Immature natural killer cell (primary cell): Measurements from ENCODE around the gene ZKSCAN4. TPM values are rescaled to one million over a fixed set of nuclear protein-coding genes. Genes with fewer than 3 reads are reported as not detected.
A peak's percentile ranks its signal among the peaks of the same experiment; 100 is the strongest.

Source experiments
- DNase-seq, 3 donors: peaks; one replicate each; pipeline ENCODE4 v3.0.0; 2022; ENCODE audit warnings: mixed read lengths in 1 of 3
- H3K27ac Mint-ChIP-seq, 6 donors: one replicate each; pipeline ENCODE4 v1.8.0; 2020; ENCODE audit warnings: mixed read lengths in 6 of 6, mild to moderate bottlenecking in 5 of 6, inconsistent platforms in 4 of 6, moderate library complexity in 3 of 6
- H3K27me3 Mint-ChIP-seq, 3 donors: one replicate each; pipeline ENCODE4 v1.8.0; 2020 to 2021; ENCODE audit warnings: low read depth in 3 of 3, mild to moderate bottlenecking in 3 of 3, mixed read lengths in 3 of 3, moderate library complexity in 3 of 3, inconsistent platforms in 1 of 3
- H3K36me3 Mint-ChIP-seq, 3 donors: one replicate each; pipeline ENCODE4 v1.8.0; 2020; ENCODE audit warnings: mixed read lengths in 3 of 3, inconsistent platforms in 2 of 3, mild to moderate bottlenecking in 2 of 3
- H3K4me1 Mint-ChIP-seq, 2 donors: one replicate each; pipeline ENCODE4 v1.8.0; 2020; ENCODE audit warnings: inconsistent platforms in 2 of 2, mild to moderate bottlenecking in 2 of 2, mixed read lengths in 2 of 2, moderate library complexity in 1 of 2
- H3K4me3 Mint-ChIP-seq, 5 donors: one replicate each; pipeline ENCODE4 v1.8.0; 2020; ENCODE audit warnings: mild to moderate bottlenecking in 5 of 5, mixed read lengths in 5 of 5, inconsistent platforms in 3 of 5, moderate library complexity in 3 of 5
- H3K9me3 Mint-ChIP-seq, 6 donors: one replicate each; pipeline ENCODE4 v1.8.0; 2020; ENCODE audit warnings: mild to moderate bottlenecking in 6 of 6, mixed read lengths in 6 of 6, inconsistent platforms in 4 of 6, moderate library complexity in 3 of 6
- polyA plus RNA-seq, 3 donors: library from polyadenylated mRNA; unstranded; fragments of 300-500 nt; fragmentation: Illumina TruSeq; gene quantifications; one replicate each; pipeline ENCODE4 v1.2.3, GENCODE V29; 2021

Gene ZKSCAN4
- polyA plus RNA-seq, result 1 to 10 TPM; 1.7 to 5.0 (median 3.4) TPM

DNA sequence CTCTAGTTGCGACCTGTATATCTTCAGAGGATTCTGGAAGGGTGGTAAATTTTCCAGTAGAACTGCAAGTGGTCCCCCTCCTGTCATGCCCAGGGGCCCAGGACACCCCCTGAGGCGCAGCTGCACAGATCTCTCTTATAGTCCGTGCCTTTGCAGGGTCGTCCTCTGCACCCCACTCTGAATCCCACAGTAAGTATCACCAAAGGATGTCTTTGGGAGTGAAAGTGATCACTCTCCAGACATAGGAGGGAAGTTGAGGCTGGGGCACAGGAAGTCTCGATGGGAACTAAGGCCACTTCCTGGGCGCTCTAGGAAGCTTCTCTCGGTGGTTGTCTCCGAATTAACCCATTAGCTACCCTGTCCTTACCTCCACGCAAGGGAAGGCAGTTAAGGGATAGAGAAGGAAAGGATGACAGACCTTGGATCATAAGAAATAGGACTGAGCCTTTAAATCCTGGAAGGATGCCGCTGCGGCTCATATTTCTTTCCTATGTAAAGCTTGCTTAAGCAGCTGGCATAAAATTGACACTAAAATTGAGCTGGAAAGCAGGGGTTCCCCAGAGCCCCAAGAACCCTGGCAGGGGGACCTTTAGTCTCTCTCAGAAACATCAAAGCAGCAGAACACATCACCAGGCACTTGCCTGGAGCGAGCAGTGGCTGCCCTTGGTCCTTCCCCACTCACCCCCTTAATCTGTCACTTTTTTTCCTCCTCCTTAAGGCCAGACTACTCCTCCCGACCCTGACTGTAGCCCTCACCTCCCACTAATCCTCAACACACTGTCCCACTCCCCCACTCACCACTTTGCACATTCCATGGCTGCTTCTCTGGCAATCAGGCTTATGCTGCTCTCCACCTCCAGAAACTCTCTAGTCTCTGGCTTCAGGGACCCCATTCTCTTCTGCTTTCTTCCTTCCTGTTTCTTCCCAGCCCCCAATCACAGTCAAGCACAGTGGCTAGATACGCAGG, at the start of gene ZKSCAN4:
Gene ZKSCAN4, minus strand, starts transcription at position 261 of the 967 bp plus-strand sequence. CDS start 289 bp downstream, outside the sequence.
- H3K4me1 Mint-ChIP-seq, result peaks cover 32 to 37% of the 10 kb centered on the region in 2 donors
- peak within 1 kb of the TSS; percentile 95 to 99 (median 98) for H3K4me3 Mint-ChIP-seq
- H3K27ac Mint-ChIP-seq, result peak within 1 kb of the TSS; percentile 80 to 94 (median 90)
- H3K27me3 Mint-ChIP-seq, result peaks cover 0 to 10% (median 7%) of the 10 kb centered on the region in 3 donors
- peaks cover 9 to 11% (median 10%) of the 10 kb centered on the region in 3 donors for H3K36me3 Mint-ChIP-seq
- peaks cover 0 to 2% (median 0%) of the 10 kb centered on the region in 6 donors for H3K9me3 Mint-ChIP-seq
- DNase-seq, result peak; percentile 74 to 84 (median 82)

DNA sequence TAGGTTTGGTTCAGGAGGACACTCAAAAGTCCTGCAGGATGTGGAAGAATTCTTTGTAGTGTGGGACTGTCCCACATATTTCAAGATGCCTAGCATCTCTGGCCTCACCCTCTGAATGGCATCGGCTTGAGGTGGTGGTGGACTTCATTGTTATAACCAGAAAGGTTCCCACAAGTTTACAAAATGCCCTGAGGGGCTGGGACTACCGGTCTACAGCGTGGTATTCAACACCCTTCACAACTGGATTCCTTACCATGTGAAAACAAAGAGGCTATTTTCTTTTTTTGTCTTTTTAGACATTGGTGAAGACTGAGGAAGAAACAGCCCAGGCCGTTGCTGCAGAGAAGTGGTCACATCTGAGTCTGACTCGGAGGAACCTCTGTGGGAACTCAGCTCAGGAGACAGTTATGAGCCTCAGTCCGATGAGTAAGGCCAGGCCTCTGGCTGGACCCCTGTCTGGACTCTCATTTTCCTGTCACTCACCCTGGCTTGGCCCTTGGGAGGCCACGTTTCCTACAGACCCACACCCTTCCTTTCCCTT, 44.5 kb upstream of the ZKSCAN4 start:
- no peak overlapping the region for H3K27ac Mint-ChIP-seq
- no peaks in the 10 kb centered on the region for H3K9me3 Mint-ChIP-seq
- H3K36me3 Mint-ChIP-seq, result peaks cover 0 to 11% (median 5%) of the 10 kb centered on the region in 3 donors
- H3K27me3 Mint-ChIP-seq, result no peaks in the 10 kb centered on the region
- H3K4me1 Mint-ChIP-seq, result no peaks in the 10 kb centered on the region
- H3K4me3 Mint-ChIP-seq, result no peak overlapping the region
- DNase-seq, result no peak

DNA sequence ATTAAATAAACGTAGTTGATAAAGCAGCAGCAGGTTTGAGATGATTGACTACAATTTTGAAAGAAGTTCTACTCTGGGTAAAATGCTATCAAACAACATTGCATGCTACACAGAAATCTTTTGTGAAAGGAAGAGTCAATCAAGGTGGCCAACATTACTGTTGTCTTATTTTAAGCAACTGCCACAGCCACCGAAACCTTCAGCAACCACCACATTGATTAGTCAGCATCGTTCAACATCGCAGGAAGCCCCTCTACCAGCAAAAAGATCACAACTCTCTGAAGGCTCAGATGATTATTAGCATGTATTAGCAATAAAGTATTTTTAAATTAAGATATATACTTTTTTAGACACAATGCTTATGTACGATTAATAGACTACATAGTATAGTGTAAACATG, 43.3 kb upstream of the ZKSCAN4 start:
- H3K36me3 Mint-ChIP-seq, result peaks cover 0 to 11% (median 3%) of the 10 kb centered on the region in 3 donors
- no peaks in the 10 kb centered on the region for H3K4me1 Mint-ChIP-seq
- H3K27ac Mint-ChIP-seq, result no peak overlapping the region
- no peak overlapping the region for H3K4me3 Mint-ChIP-seq
- no peaks in the 10 kb centered on the region for H3K27me3 Mint-ChIP-seq
- H3K9me3 Mint-ChIP-seq, result no peaks in the 10 kb centered on the region
- DNase-seq, result no peak

DNA sequence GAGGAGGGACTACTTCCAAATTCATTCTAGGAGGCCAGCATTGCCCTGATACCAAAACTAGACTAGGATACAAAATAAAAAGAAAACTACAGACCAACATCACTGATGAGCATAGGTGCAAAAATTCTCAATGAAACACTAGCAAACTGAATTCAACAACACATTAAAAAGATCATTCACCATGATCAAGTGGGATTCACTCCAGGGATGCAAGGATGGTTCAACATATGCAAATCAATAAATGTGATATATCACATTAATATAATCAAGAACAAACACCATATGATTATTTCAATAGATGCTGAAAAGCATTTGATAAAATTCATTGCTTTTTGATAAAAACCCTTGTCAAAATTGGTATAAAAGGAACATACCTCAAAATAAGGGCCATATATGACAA, 39.5 kb upstream of the ZKSCAN4 start:
- no peak overlapping the region for H3K4me3 Mint-ChIP-seq
- no peak overlapping the region for H3K27ac Mint-ChIP-seq
- no peaks in the 10 kb centered on the region for H3K27me3 Mint-ChIP-seq
- peaks cover 8 to 15% (median 8%) of the 10 kb centered on the region in 3 donors for H3K36me3 Mint-ChIP-seq
- peaks cover 0 to under 1% (median 0%) of the 10 kb centered on the region in 6 donors for H3K9me3 Mint-ChIP-seq
- H3K4me1 Mint-ChIP-seq, result no peaks in the 10 kb centered on the region
- no peak for DNase-seq

DNA sequence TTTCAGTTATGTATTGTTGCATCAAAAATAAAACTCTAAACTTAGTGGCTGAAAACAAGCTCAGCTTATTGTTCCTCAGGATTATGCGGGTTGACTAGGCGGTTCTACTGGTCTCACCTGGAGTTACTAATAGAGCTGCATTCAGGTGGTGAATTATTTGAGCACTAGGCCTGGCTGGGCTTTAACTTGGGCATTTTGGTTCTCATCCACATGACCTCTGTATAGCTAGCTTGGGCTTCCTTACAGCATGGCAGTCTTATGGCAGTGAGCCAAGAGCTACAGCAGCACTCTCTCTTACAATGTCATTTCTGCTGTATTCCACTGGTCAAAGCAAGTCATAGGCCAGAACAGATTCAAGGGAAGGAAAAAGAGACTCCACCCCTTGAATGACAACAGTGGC, 30.9 kb upstream of the ZKSCAN4 start:
- peaks cover 0 to 8% (median 7%) of the 10 kb centered on the region in 3 donors for H3K27me3 Mint-ChIP-seq
- peaks cover 8 to 15% (median 8%) of the 10 kb centered on the region in 3 donors for H3K36me3 Mint-ChIP-seq
- no peak overlapping the region for H3K4me3 Mint-ChIP-seq
- no peak overlapping the region for H3K27ac Mint-ChIP-seq
- no peak for DNase-seq
- peaks cover 7 to 11% of the 10 kb centered on the region in 2 donors for H3K4me1 Mint-ChIP-seq
- H3K9me3 Mint-ChIP-seq, result peaks cover 0 to 1% (median 0%) of the 10 kb centered on the region in 6 donors

DNA sequence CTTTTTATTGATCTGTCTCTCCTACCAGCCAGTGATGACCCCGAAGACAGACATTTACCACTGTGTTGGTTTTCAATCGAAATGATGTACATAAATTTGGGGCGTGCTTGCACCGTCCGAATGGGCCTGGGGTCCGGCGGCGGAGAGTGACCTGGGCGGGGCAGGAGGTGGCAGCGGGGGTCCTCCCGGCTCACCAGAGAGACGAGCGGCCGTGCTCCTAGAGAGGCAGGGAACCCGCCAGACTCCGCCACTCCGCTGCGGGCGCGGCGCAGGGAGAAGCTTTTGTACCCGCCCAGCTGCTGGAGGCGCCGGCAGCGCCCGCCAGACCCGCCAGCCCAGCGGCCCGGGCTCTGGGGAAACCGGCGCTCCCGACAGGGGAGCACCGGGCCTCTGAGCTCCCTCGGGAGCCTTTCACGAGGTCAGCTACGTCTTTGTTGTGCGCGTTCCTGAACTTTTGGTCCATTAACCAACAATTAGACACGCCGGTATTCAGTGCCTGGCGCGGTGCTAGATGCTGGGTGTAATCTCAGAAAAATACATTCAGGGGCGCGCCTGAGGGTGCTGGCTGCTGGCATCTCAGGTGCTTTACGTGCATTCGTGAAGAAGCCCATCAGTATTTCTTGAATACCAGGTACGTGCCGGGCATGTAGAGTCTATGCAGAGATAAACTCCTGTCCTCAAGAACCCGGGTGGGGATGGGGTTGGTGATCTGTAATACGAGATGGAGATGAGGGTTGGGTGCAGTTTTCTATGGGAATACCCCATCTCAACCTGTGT, 29.4 kb upstream of the ZKSCAN4 start, which contains the start of gene PGBD1:
Gene PGBD1, plus strand, starts transcription at position 285 of the 777 bp plus-strand sequence. CDS start 2,242 bp downstream, outside the sequence.
- Mint-ChIP-seq H3K4me3 (peak within 1 kb of the TSS; percentile 70 to 80 (median 79)), H3K4me1 (peaks cover 7 to 11% of the 10 kb centered on the region in 2 donors), H3K27me3 (peaks cover 0 to 8% (median 7%) of the 10 kb centered on the region in 3 donors), H3K27ac (no peak within 1 kb of the TSS), H3K9me3 (no peaks in the 10 kb centered on the region), H3K36me3 (peaks cover 2 to 22% (median 2%) of the 10 kb centered on the region in 3 donors)
- DNase-seq, result peak; percentile 22 to 34 (median 27)

DNA sequence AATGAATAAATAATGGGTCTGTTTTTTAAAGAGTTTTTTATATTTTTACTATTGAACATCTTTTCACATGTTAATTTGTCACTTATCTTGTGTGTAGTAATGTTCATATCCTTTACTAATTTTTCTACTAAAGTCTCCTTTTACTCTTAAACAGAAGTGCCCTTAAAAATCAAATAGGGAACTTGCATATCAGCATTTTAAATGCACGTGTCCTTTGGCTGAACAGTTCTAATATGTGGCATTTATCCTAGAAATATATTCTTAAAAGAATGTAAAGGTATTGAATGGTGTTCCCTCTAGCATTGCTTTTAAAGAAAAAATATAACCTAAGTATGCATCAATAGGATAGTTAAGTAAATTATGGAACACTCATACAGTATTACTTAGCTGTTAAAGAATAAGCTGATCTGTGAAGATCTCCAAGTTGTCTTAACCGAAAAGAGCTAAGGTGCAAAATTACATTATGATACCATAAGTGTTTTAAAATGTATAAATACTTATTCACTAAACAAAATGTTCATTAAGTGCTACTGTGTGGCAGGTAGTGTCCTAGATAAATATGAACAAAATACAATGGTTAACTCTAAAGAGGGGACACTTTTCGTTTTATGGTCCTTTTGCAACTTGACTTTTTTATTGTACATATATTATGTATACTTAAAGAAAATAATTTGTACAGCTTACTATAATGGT, 28.7 kb upstream of the ZKSCAN4 start:
- Mint-ChIP-seq H3K27me3 (peaks cover 0 to 8% (median 7%) of the 10 kb centered on the region in 3 donors), H3K36me3 (peaks cover 7 to 29% (median 9%) of the 10 kb centered on the region in 3 donors), H3K9me3 (no peaks in the 10 kb centered on the region), H3K4me1 (peaks cover 7 to 11% of the 10 kb centered on the region in 2 donors), H3K27ac (no peak overlapping the region), H3K4me3 (peak overlapping the region; percentile 70 to 80 (median 79))
- no peak for DNase-seq

DNA sequence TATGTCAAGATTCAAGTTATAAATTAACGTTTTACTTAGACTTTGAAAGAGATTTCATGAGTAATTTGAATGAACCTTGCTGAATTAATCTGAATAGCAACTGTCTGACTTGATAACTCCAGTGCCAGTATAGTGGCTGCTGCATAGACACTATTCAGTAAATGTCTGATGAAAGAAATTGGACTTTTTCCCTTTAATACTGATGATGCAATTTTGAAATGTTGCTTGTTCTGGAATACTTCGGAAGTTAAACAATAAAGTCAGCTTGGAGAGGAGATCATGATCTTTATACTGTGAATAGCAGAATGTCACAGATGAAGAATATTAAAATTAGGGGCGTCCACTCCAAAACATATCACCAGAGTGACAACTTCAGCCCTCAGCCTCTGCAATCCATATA, 25.7 kb upstream of the ZKSCAN4 start:
- no peak for DNase-seq
- H3K4me1 Mint-ChIP-seq, result peaks cover 7 to 18% of the 10 kb centered on the region in 2 donors
- no peak overlapping the region for H3K4me3 Mint-ChIP-seq
- H3K9me3 Mint-ChIP-seq, result no peaks in the 10 kb centered on the region
- peaks cover 0 to 6% (median 3%) of the 10 kb centered on the region in 3 donors for H3K27me3 Mint-ChIP-seq
- H3K36me3 Mint-ChIP-seq, result peaks cover 23 to 41% (median 23%) of the 10 kb centered on the region in 3 donors
- no peak overlapping the region for H3K27ac Mint-ChIP-seq

DNA sequence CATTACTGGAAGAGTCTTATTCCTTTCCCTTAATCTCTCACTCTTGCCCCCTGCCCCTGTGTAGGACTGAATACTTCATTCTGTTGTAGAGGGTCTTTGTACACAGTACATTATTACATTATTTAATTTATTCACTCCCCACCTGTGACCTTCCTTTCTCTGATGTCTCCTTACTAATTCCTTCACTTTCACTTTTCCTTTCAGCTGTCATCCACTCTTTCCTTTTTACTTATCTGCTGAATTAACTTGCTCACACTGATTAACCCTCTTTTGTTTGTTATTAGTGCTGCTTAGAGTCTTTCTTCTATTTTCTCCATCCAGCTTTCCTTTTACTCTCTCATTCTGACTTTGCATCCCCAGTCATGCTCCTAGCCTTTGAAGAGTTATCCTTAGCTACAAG, 22.8 kb upstream of the ZKSCAN4 start:
- Mint-ChIP-seq H3K36me3 (peaks cover 28 to 38% (median 29%) of the 10 kb centered on the region in 3 donors), H3K4me1 (peaks cover 1 to 15% of the 10 kb centered on the region in 2 donors), H3K27me3 (peaks cover 0 to 1% (median 0%) of the 10 kb centered on the region in 3 donors), H3K27ac (peak overlapping the region in 2 of 6 donors; percentile 7 to 34), H3K4me3 (no peak overlapping the region), H3K9me3 (no peaks in the 10 kb centered on the region)
- no peak for DNase-seq

DNA sequence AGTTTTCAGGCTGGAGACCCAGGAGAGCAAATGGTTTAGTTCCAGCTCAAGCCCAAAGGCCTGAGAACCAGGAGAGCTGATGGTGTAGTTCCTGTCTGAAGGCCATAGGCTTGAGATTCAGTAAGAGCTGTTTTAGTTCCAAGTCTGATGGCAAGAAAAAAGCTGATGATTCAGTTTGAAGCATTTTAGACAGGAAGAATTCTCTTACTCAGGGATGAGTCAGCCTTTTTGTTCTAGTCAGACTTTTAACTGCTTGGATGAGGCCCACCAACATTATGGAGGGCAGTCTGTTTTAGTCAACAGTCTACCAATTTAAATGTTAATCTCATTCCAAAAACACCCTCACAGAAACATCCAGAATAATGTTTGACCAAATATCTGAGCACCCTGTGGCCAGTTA, 17.4 kb upstream of the ZKSCAN4 start:
- peaks cover 0 to 1% (median 0%) of the 10 kb centered on the region in 3 donors for H3K27me3 Mint-ChIP-seq
- no peaks in the 10 kb centered on the region for H3K9me3 Mint-ChIP-seq
- peaks cover 1 to 8% of the 10 kb centered on the region in 2 donors for H3K4me1 Mint-ChIP-seq
- no peak for DNase-seq
- H3K4me3 Mint-ChIP-seq, result no peak overlapping the region
- peaks cover 5 to 15% (median 12%) of the 10 kb centered on the region in 3 donors for H3K36me3 Mint-ChIP-seq
- no peak overlapping the region for H3K27ac Mint-ChIP-seq

DNA sequence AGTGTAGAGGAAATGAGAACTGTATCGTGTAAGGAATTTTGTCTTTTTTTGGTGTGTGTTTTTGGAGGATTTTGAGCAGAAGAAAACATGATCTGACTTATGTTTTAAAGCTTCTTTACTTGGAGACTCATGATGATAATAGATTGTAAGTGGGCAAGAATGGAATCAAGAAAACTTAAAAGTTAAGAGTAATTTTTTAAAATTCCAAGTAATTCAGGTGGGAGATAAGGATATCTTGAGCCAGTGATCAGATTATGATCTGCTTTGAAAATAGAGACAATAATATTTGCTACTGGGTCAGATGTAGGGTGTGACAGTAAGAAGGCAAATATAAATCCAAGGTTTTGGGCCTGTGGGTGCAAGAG, 15.6 kb upstream of the ZKSCAN4 start:
- Mint-ChIP-seq H3K36me3 (peaks cover 0 to 5% (median 4%) of the 10 kb centered on the region in 3 donors), H3K27me3 (peaks cover 0 to 6% (median 1%) of the 10 kb centered on the region in 3 donors), H3K27ac (no peak overlapping the region), H3K9me3 (no peaks in the 10 kb centered on the region), H3K4me1 (peaks cover 1 to 8% of the 10 kb centered on the region in 2 donors), H3K4me3 (no peak overlapping the region)
- DNase-seq, result no peak

DNA sequence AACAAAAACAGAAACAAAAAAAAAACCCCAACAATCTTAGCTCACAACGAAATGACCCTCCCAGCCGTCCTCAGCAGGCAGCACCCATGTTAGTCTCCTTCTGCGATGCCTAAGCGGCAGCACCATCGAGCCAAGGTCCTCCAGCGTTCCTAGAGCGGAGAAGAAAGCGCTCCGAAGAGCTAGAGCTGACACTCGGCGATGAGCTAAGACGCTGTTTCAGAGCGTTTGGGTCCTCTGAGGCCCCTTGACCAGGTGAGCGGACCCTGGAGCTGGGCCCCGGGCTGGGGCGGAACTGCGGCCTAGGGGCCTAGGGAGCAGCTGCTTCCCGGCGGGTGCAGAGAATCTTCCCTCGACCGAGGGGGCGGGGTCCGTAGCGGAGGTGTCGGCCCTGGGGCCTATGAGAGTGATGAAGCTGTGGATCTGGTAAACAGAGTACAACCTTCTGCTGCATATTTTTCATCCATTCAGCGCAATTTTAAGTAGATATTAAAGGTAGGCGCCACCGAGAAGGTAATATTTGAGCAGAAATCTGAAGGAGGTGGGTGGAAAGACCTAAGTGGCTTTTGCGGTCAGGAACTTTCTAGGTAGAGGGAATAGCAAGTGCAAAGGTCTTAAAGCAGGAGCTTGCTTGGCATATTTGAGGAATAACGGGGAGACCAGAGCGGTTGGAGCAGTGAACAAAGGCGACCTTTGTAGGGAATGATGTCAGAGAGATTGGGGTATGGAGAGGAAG, 15.1 kb upstream of the ZKSCAN4 start, which contains the start of gene ZSCAN26:
Gene ZSCAN26, plus strand, starts transcription at position 182 of the 733 bp plus-strand sequence. CDS start 4,777 bp downstream, outside the sequence.
- H3K27me3 Mint-ChIP-seq, result peaks cover 0 to 9% (median 0%) of the 10 kb centered on the region in 3 donors
- H3K4me1 Mint-ChIP-seq, result peaks cover 1 to 8% of the 10 kb centered on the region in 2 donors
- H3K4me3 Mint-ChIP-seq, result no peak within 1 kb of the TSS
- H3K36me3 Mint-ChIP-seq, result no peaks in the 10 kb centered on the region
- H3K9me3 Mint-ChIP-seq, result no peaks in the 10 kb centered on the region
- DNase-seq, result peak; percentile 80 to 86 (median 85)
- no peak within 1 kb of the TSS for H3K27ac Mint-ChIP-seq
